HEK293 (cell line): ENCODE results near the gene TNS3.

Experiments
- ATF2 ChIP-seq: fragments of 450-650 bp; formaldehyde crosslinking; IDR thresholded peaks from 2 replicates; pipeline ENCODE4 v1.5.1; 2016; ENCODE audit warnings: missing biosample characterization, missing genetic modification characterization, low read depth
- CTCF ChIP-seq: fragments of 450-650 bp; formaldehyde crosslinking; IDR thresholded peaks from 2 replicates; pipeline ENCODE4 v1.5.1; 2016; ENCODE audit warnings: missing biosample characterization, missing genetic modification characterization
- SETDB1 ChIP-seq: IDR thresholded peaks from one replicate; pipeline ENCODE4 v1.6.1; 2017; ENCODE audit warnings: mild to moderate bottlenecking, low read length, moderate library complexity, mixed read lengths; ENCODE audit not compliant: insufficient read length
- ZBTB26 ChIP-seq: fragments of 450-650 bp; formaldehyde crosslinking; optimal IDR thresholded peaks from 2 replicates; pipeline ENCODE3; 2016; ENCODE audit warnings: missing biosample characterization, mild to moderate bottlenecking, missing genetic modification characterization
- ZFP37 ChIP-seq: fragments of 450-650 bp; formaldehyde crosslinking; IDR thresholded peaks from 2 replicates; pipeline ENCODE4 v1.5.1; 2016; ENCODE audit warnings: missing biosample characterization, missing genetic modification characterization
- ZNF140 ChIP-seq: fragments of 450-650 bp; formaldehyde crosslinking; IDR thresholded peaks from 2 replicates; pipeline ENCODE4 v1.5.1; 2016; ENCODE audit warnings: missing biosample characterization, missing genetic modification characterization
- ZNF157 ChIP-seq: fragments of 450-650 bp; formaldehyde crosslinking; IDR thresholded peaks from 2 replicates; pipeline ENCODE4 v1.5.1; 2016; ENCODE audit warnings: missing biosample characterization, missing genetic modification characterization
- ZNF658 ChIP-seq: fragments of 450-650 bp; formaldehyde crosslinking; IDR thresholded peaks from 2 replicates; pipeline ENCODE4; 2016; ENCODE audit warnings: missing biosample characterization, missing genetic modification characterization
- TF ChIP-seq, protein P1 (sequence below): fragments of 450-650 bp; formaldehyde crosslinking; IDR thresholded peaks from 2 replicates; pipeline ENCODE4 v1.5.1; 2016; ENCODE audit warnings: missing biosample characterization, missing genetic modification characterization

DNA sequence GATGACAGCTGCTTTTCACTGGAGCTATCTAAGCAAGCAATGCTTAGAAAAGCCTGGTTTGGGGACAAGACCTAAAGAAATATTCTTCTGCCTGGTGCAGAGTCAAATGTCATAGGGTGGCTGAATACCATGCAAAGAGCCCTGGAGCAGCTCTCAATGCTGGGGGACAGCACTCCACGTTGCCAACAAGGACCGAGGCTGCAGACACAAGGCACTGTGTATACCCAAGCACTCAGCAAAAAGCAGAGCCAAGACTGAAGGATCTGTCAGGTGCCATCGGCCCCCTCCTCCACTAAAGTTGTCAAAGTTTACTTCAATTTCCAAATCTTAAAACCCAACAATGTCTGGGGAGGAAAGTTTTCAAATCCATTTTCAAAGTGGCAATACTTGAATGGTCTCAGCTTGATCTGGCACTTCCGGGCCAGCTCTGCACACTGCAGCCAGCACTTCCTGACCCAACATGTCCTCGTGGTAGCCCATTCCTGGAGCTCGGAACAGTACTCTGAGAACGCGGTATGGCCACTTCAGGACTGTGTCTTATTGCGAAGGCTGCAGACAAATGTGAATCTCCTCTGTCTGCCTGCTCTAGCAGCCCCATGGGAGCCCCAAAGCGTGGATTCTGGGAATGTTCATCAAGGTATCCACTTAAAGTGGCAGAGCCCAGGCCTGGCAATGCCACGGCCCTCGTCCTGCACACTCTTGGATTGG lies 191.8 kb downstream of the TNS3 start:
- TF ChIP-seq ZFP37 (tag by site-specific recombination) (no peak), SETDB1 (no peak), ZNF658 (tag by site-specific recombination) (no peak), CTCF (tag by site-specific recombination) (no peak), ATF2 (tag by site-specific recombination) (no peak), ZBTB26 (tag by site-specific recombination) (no peak), ZNF140 (no peak), ZNF157 (tag by site-specific recombination) (no peak)
- TF ChIP-seq, protein P1, sequence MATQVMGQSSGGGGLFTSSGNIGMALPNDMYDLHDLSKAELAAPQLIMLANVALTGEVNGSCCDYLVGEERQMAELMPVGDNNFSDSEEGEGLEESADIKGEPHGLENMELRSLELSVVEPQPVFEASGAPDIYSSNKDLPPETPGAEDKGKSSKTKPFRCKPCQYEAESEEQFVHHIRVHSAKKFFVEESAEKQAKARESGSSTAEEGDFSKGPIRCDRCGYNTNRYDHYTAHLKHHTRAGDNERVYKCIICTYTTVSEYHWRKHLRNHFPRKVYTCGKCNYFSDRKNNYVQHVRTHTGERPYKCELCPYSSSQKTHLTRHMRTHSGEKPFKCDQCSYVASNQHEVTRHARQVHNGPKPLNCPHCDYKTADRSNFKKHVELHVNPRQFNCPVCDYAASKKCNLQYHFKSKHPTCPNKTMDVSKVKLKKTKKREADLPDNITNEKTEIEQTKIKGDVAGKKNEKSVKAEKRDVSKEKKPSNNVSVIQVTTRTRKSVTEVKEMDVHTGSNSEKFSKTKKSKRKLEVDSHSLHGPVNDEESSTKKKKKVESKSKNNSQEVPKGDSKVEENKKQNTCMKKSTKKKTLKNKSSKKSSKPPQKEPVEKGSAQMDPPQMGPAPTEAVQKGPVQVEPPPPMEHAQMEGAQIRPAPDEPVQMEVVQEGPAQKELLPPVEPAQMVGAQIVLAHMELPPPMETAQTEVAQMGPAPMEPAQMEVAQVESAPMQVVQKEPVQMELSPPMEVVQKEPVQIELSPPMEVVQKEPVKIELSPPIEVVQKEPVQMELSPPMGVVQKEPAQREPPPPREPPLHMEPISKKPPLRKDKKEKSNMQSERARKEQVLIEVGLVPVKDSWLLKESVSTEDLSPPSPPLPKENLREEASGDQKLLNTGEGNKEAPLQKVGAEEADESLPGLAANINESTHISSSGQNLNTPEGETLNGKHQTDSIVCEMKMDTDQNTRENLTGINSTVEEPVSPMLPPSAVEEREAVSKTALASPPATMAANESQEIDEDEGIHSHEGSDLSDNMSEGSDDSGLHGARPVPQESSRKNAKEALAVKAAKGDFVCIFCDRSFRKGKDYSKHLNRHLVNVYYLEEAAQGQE (tag by site-specific recombination): no peak
